Endothelial cell (in vitro differentiated cells): Measurements from ENCODE around the gene TECPR1. TPM values are rescaled to one million over a fixed set of nuclear protein-coding genes. Genes with fewer than 3 reads are reported as not detected.
"Not testable (repeated sequence)": the region's sequence is repeated elsewhere in the genome, so short reads cannot be mapped to it uniquely, and the experiment has no call there.

Experiments used
- DNase-seq: peaks from one replicate; pipeline ENCODE4 v3.0.0; 2021; ENCODE audit warnings: low spot score
- H3K27ac Mint-ChIP-seq: one replicate; pipeline ENCODE4 v1.8.0; 2021; ENCODE audit warnings: mixed read lengths, inconsistent platforms; ENCODE audit not compliant: unreplicated experiment
- H3K27me3 Mint-ChIP-seq: one replicate; pipeline ENCODE4 v1.8.0; 2021; ENCODE audit warnings: mild to moderate bottlenecking, moderate library complexity, mixed read lengths, inconsistent platforms; ENCODE audit not compliant: unreplicated experiment
- H3K36me3 Mint-ChIP-seq: one replicate; pipeline ENCODE4 v1.8.0; 2021; ENCODE audit warnings: mild to moderate bottlenecking, low read depth, mixed read lengths, inconsistent platforms; ENCODE audit not compliant: unreplicated experiment
- H3K4me1 Mint-ChIP-seq: one replicate; pipeline ENCODE4 v1.8.0; 2021; ENCODE audit warnings: mild to moderate bottlenecking, mixed read lengths, inconsistent platforms; ENCODE audit not compliant: unreplicated experiment
- H3K4me3 Mint-ChIP-seq: one replicate; pipeline ENCODE4 v1.8.0; 2021; ENCODE audit warnings: mild to moderate bottlenecking, mixed read lengths, inconsistent platforms; ENCODE audit not compliant: unreplicated experiment
- H3K9me3 Mint-ChIP-seq: one replicate; pipeline ENCODE4 v1.8.0; 2021; ENCODE audit warnings: mixed read lengths, inconsistent platforms; ENCODE audit not compliant: unreplicated experiment
- total RNA-seq: library from RNA; stranded (reverse); fragmentation: NEBNext Ultra II Directional; extraction: Animal tissue kit (Norgen Biotek cat#: 25700); gene quantifications from one replicate; pipeline ENCODE4 v1.2.1, GENCODE V29; 2021; ENCODE audit not compliant: unreplicated experiment
- TF ChIP-seq, protein P1 (sequence below): fragments of 200-600 bp; sonication (generic); IDR thresholded peaks from one replicate; pipeline ENCODE4 v1.5.0; 2021; ENCODE audit warnings: antibody characterized with exemption; ENCODE audit not compliant: unreplicated experiment

TECPR1 gene
- total RNA-seq, 1 donor from 2014 or later: 129 TPM

DNA sequence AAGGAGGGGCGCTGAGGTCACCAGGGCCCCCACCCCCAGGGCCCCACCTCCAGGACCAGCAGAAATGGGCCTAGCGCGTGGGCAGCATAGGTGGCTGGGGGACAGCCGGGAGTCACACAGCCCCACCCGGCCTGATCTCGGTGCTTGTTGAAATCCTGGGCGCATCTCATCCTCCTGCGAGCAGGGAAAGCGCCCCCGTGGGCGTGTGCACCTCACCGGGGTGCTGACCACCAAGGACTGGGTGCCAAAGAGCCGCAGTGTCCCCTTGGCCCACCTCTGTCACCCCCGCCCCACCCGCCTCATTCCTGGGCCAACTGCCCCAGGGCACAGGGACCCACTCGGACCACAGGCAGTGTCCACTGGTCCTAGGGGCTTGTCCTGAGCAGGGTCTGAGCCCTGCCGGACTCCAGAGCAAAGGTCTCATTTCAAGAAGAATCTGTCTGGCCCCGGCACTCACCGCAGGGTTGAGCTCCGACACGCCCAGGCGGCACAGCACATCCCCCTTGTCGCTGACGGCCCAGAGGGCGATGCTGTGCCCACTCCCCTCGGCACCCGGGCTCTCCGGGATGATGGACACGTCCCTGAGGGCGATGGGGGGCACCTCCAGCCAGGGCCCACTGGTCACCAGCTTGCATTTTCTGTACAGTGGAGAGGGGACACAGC is 29.4 kb downstream of the TECPR1 start:
- no peak for DNase-seq
- Mint-ChIP-seq H3K36me3 (peaks cover 19% of the 10 kb centered on the region), H3K27me3 (peaks cover 5% of the 10 kb centered on the region), H3K4me3 (no peak overlapping the region), H3K27ac (no peak overlapping the region), H3K4me1 (peaks cover 15% of the 10 kb centered on the region), H3K9me3 (no peaks in the 10 kb centered on the region)
- TF ChIP-seq, protein P1, sequence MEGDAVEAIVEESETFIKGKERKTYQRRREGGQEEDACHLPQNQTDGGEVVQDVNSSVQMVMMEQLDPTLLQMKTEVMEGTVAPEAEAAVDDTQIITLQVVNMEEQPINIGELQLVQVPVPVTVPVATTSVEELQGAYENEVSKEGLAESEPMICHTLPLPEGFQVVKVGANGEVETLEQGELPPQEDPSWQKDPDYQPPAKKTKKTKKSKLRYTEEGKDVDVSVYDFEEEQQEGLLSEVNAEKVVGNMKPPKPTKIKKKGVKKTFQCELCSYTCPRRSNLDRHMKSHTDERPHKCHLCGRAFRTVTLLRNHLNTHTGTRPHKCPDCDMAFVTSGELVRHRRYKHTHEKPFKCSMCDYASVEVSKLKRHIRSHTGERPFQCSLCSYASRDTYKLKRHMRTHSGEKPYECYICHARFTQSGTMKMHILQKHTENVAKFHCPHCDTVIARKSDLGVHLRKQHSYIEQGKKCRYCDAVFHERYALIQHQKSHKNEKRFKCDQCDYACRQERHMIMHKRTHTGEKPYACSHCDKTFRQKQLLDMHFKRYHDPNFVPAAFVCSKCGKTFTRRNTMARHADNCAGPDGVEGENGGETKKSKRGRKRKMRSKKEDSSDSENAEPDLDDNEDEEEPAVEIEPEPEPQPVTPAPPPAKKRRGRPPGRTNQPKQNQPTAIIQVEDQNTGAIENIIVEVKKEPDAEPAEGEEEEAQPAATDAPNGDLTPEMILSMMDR: no peak

DNA sequence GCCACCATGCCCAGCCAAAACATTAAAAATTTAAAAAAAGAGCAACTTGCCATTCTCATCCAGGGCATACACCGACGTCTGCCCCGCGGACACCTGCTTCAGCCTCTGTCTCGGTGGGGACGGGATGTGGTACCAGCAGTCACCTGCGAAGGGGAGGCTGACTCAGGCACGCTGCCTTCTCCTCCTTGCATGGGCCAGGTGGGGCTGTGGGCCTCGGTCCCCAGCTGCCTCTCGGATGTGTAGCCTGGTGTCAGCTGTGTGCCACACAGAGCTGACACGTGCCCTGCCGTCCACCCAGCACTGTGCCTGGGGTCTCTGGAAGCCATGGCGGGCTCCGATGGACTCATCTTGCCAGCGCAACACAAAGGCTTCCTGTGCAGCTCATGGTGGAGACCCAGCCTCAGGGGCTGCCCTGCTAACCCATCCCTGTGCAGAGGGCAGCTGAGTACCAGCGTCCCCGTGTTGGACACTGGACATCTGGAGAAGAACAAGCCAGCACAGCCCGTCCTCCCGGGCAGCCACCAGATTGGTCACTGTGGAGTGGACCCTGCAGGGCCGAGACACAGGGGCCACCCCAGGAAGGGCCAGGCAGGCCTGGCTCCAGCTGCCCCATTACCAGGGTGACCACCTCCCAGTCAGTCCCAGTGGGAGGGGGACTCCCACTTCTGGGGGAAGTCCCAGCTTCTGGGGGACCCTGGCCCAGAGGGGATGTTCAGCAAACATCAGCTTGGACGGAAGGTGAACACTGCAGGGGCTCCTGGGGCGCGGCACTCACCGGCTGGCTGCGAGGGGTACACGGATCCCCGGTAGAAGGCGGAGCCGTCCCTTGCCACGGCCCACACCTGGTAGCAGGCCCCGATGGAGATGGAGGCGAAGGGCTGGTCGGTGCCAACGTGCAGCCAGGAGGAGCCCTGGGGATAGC is 30.2 kb downstream of the TECPR1 start:
- peaks cover 16% of the 10 kb centered on the region for H3K4me1 Mint-ChIP-seq
- no peak overlapping the region for H3K27ac Mint-ChIP-seq
- DNase-seq: no peak
- H3K36me3 Mint-ChIP-seq: peaks cover 19% of the 10 kb centered on the region
- H3K27me3 Mint-ChIP-seq: peaks cover 5% of the 10 kb centered on the region
- H3K4me3 Mint-ChIP-seq: peak overlapping the region; percentile 42
- TF ChIP-seq, protein P1: no peak
- H3K9me3 Mint-ChIP-seq: no peaks in the 10 kb centered on the region

DNA sequence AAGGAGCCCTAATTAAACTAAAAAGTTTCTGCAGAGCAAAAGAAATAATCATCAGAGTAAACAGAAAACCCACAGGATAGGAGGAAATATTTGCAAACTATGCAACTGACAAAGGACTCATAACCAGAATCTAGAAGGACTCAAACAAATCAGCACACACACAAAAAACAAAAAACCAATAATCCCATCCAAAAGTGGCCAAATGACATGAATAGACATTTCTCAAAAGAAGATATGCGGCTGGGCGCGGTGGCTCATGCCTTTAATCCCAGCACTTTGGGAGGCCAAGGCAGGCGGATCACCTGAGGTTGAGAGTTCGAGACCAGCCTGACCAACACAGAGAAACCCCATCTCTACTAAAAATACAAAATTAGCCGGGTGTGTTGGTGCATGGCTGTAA is 32.6 kb downstream of the TECPR1 start:
- H3K27ac Mint-ChIP-seq: peak overlapping the region; percentile 84
- not testable (repeated sequence) for DNase-seq, H3K9me3 Mint-ChIP-seq, H3K36me3 Mint-ChIP-seq, H3K27me3 Mint-ChIP-seq
- H3K4me3 Mint-ChIP-seq: peak overlapping the region; percentile 22
- peaks cover 16% of the 10 kb centered on the region for H3K4me1 Mint-ChIP-seq

DNA sequence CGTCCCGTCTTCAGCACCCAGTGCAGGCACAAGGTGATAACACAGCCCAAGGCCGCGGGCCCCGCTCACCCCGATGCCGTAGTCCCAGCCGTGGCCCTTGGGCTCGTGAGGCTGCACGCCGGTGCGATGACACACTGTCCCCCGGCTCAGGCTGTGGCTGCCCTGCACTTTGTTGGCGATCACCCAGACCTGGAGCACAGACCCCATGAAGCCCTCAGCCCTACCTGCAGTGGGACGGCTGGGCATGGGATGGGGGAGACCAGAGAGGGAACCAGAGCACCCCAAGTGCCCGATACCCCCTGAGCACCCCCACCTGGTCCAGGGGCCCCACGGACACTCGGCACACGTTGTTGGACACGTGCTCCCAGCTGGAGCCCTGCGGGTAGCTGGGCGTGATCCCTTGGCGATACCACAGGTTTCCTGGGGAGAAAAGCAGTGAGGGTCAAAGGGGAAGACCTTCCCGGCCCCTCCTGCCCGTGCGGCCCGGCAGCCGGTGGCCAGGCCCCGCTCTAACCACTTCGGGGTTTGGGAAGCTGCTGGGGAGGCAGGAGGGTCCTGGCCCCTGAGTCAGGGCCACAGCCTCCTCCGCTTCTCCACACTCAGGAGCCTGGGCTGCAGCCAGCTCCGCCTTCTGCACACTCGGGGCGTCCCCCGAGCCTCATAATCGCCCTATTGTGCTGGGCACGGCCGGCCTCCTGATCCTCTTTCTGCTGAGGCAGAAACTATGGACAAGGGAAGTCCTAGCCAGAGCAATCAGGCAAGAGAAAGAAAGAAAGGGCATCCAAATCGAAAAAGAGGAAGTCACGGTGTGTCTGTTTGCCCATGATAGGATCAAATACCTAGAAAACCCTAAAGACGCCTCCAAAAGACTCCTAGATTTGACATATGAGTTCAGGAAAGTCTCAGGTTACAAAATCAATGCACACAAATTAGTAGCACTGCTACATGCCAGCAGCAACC is 34.1 kb downstream of the TECPR1 start:
- H3K9me3 Mint-ChIP-seq: no peaks in the 10 kb centered on the region
- H3K27ac Mint-ChIP-seq: peak overlapping the region; percentile 92
- TF ChIP-seq, protein P1: no peak
- peak overlapping the region; percentile 66 for H3K4me3 Mint-ChIP-seq
- peaks cover 16% of the 10 kb centered on the region for H3K4me1 Mint-ChIP-seq
- peak; percentile 34 for DNase-seq
- peaks cover 5% of the 10 kb centered on the region for H3K27me3 Mint-ChIP-seq
- peaks cover 9% of the 10 kb centered on the region for H3K36me3 Mint-ChIP-seq
